Pancreas (tissue), 10 donors: ENCODE data around the gene CRHR1. TPM values are rescaled to one million over a fixed set of nuclear protein-coding genes. Genes with fewer than 3 reads are reported as not detected.
A peak's percentile ranks its signal among the peaks of the same experiment; 100 is the strongest.

Experiments used
- ATAC-seq, 4 donors: fragments of 200-7000 bp; cut with Tn5 transposase; one replicate each; pipeline versions ENCODE4 v1.8.0 to v1.9.1; 2020; ENCODE audit warnings: mild to moderate bottlenecking in 4 of 4, moderate library complexity in 4 of 4
- DNase-seq, 6 donors: peaks; one replicate each; pipeline ENCODE4 v3.0.0-alpha.2; 2020
- FAIRE-seq: peaks from 2 replicates; lab custom pipeline; 2012; peaks lifted over from hg19 to GRCh38; lab: Jason Lieb, UNC
- H3K27ac ChIP-seq, 4 donors: fragments of 200-600 bp; sonication (generic); 1 replicate in 3 of 4; 2 replicates in 1 of 4; pipeline versions ENCODE4 v1.5.0 to v1.8.0; 2020
- H3K27me3 ChIP-seq, 4 donors: fragments of 200-600 bp; one replicate each; pipeline ENCODE4 v1.8.0; 2021
- H3K36me3 ChIP-seq, 3 donors: fragments of 200-600 bp; sonication (generic) in 1 of 3; one replicate each; pipeline versions ENCODE4 v1.5.0 to v1.8.0; 2020 to 2021
- H3K4me1 ChIP-seq, 3 donors: fragments of 200-600 bp; one replicate each; pipeline ENCODE4 v1.8.0; 2021
- H3K4me3 ChIP-seq, 4 donors: fragments of 200-600 bp; sonication (generic) in 2 of 4; one replicate each; pipeline versions ENCODE4 v1.5.0 to v1.8.0; 2020 to 2021
- H3K9me3 ChIP-seq, 4 donors: fragments of 200-600 bp; one replicate each; pipeline ENCODE4 v1.8.0; 2021
- WGBS, 2 donors: extraction: QIAGEN DNeasy Blood & Tissue Kit; methylation state at CpG; one replicate each; pipeline ENCODE4 v1.1.7; 2013; 5-methylcytosine and 5-hydroxymethylcytosine counted together
- intact Hi-C, 3 donors: fragments of 100-400 bp; cut with DNase I; formaldehyde crosslinking; loops; one replicate each; pipeline versions ENCODE4 v1.11.1 to v1.14.2; 2022
- polyA plus RNA-seq, 2 donors: library from polyadenylated mRNA; stranded (reverse); fragments of 200-250 nt; gene quantifications; one replicate each; pipeline ENCODE4 v1.2.3, GENCODE V29; 2013
- total RNA-seq, 6 donors: library from RNA; stranded (reverse); fragmentation: NEBNext Ultra II Directional in 4 of 6; extraction: Animal tissue kit (Norgen Biotek cat#: 25700) in 4 of 6; gene quantifications; one replicate each; pipeline versions ENCODE4 v1.2.1 to v1.2.4, GENCODE V29; 2021 to 2023
- TF ChIP-seq, protein P1 (sequence below), 4 donors: fragments of 200-600 bp; sonication (generic) in 3 of 4; IDR thresholded peaks; one replicate each; pipeline versions ENCODE4 v1.5.0 to v1.8.0; 2021; ENCODE audit warnings: antibody characterized with exemption in 4 of 4
- donor health status: healthy with polysubstance abuse.
- donor health status: DM: no; HTN: no; CAD: no; lungs with moderate emphysema.
- donor health status: DM: no; HTN: no; CAD: no.
- donor health status: control.
- donor health status: control.
- donor health status: Bipolar disorder and iron deficiency.
- donor health status: DM: yes; HTN: yes; CAD: no.
- donor health status: DM: no; HTN: no; CAD: no.
- donor health status: DM: no; HTN: no; CAD: no.
- donor health status: DM: yes; HTN: yes; CAD: no.

Gene CRHR1
- total and polyA plus RNA-seq, 8 donors, result 0.13 to 0.31 TPM; not detected in 6

DNA sequence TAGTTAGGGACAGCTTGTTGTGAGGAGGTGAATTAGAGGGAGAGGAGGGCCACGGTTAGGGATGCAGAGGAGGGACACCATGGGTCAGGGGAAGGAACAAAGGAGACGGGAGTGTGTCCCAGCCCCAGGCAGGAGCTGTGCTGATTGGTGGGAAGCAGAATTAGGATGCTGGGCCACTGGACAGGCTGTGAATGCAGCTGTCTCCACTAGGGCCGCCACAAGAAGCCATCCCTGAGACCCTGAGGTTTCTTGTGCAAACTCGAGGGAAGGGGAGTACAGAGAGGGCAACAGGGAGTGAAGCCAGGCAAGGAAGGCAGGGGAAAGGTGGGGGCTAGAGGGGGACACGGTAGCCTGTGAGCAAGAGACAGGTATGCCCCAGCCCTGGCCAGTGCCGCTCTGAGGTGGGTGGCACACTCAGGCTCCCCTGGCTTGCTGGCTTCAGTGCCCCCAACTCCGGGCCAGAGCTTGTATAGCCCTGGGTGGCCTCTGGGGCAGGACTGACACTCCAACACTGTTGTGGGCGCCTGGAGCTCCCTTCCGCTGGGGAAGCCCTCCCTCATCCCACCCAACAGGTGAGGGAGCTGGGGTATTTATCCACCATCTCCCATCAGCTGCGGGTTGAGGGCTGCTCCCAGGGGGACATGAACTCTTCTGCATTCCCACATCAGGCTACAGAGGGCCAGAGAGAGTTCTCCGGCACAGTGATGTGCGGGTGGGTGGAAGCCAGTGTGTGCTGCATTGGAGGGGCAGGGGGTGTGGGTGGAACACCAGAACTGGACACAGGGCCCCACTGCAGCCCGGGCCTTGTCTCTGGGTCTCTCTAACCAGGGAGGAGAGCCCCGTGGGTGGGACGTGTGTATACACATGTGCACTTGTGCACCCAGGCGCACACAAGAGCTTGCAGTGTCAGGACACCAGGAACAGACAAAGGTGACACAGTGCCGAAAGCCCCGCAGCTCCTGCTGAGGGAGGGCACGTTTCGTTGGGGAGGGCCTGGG, 52.2 kb downstream of the CRHR1 start:
- TF ChIP-seq, protein P1, sequence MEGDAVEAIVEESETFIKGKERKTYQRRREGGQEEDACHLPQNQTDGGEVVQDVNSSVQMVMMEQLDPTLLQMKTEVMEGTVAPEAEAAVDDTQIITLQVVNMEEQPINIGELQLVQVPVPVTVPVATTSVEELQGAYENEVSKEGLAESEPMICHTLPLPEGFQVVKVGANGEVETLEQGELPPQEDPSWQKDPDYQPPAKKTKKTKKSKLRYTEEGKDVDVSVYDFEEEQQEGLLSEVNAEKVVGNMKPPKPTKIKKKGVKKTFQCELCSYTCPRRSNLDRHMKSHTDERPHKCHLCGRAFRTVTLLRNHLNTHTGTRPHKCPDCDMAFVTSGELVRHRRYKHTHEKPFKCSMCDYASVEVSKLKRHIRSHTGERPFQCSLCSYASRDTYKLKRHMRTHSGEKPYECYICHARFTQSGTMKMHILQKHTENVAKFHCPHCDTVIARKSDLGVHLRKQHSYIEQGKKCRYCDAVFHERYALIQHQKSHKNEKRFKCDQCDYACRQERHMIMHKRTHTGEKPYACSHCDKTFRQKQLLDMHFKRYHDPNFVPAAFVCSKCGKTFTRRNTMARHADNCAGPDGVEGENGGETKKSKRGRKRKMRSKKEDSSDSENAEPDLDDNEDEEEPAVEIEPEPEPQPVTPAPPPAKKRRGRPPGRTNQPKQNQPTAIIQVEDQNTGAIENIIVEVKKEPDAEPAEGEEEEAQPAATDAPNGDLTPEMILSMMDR (IDR thresholded peaks at IDR 0.05), result no peak
- Histone ChIP-seq H3K27me3 (no peaks in the 10 kb centered on the region), H3K9me3 (no peaks in the 10 kb centered on the region), H3K27ac (no peak overlapping the region), H3K36me3 (no peaks in the 10 kb centered on the region), H3K4me1 (no peaks in the 10 kb centered on the region), H3K4me3 (no peak overlapping the region)
- DNase-seq (peak in 1 of 6 donors; percentile 51), FAIRE-seq (no peak), ATAC-seq (no peak)
- intact Hi-C loops, result no loop called here
- 54 to 61% methylated on average over 20 of the region's 20 CpGs for WGBS, 2 donors

DNA sequence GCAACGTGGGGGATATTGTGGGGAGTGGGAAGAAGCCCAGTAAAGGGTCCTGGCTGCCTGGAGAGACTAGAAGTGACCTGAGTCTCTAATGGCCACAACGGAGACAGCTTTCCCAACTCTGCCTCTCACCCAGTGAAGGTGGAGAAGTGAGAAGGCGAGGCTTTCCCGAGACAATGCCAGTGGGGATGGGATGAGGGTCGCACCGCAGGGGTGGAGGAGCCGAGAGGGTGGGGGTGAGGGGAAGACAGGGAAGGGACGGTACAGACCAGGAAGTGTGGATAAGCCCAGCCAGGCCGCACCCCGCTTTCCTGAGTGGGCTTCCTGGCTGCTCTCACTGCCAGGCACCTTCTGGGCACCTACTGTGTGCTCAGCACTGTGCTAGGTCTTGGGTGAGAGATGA, 53.1 kb downstream of the CRHR1 start:
- TF ChIP-seq, protein P1 (IDR thresholded peaks at IDR 0.05), result no peak
- DNase-seq (peak in 1 of 6 donors; percentile 37), FAIRE-seq (no peak), ATAC-seq (no peak)
- Histone ChIP-seq H3K9me3 (no peaks in the 10 kb centered on the region), H3K27me3 (no peaks in the 10 kb centered on the region), H3K4me1 (no peaks in the 10 kb centered on the region), H3K27ac (no peak overlapping the region), H3K4me3 (no peak overlapping the region), H3K36me3 (no peaks in the 10 kb centered on the region)
- intact Hi-C loops, result no loop called here
- WGBS, 2 donors, result 39 to 44% methylated on average over 10 of the region's 10 CpGs

DNA sequence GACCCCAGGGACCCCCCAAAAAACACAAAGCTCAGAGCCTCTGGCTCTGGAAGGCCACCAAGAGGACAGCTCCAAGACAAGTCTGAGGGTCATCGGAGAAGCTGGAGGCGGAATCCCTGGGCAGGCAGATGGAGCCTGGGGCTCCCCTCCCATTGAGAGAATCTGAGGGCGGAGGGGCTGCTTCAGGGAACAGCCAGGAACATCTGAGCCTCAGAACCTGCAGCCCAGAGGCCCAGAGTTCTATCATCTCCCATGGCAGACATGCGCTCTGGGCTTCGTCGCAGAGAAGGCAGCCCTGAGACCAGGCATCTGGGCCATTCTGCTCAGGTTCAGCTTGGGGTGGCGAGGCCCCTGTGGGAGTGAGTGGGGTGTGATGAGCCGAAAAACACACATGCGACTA, 53.5 kb downstream of the CRHR1 start:
- Histone ChIP-seq H3K36me3 (no peaks in the 10 kb centered on the region), H3K4me3 (no peak overlapping the region), H3K4me1 (no peaks in the 10 kb centered on the region), H3K9me3 (no peaks in the 10 kb centered on the region), H3K27ac (no peak overlapping the region), H3K27me3 (no peaks in the 10 kb centered on the region)
- peak in 1 of 6 donors; percentile 37 for DNase-seq
- TF ChIP-seq, protein P1 (IDR thresholded peaks at IDR 0.05), result no peak
- intact Hi-C loops, result no loop called here
- ATAC-seq, result no peak
- FAIRE-seq, result no peak
- 80 to 88% methylated on average over 9 of the region's 9 CpGs for WGBS, 2 donors

DNA sequence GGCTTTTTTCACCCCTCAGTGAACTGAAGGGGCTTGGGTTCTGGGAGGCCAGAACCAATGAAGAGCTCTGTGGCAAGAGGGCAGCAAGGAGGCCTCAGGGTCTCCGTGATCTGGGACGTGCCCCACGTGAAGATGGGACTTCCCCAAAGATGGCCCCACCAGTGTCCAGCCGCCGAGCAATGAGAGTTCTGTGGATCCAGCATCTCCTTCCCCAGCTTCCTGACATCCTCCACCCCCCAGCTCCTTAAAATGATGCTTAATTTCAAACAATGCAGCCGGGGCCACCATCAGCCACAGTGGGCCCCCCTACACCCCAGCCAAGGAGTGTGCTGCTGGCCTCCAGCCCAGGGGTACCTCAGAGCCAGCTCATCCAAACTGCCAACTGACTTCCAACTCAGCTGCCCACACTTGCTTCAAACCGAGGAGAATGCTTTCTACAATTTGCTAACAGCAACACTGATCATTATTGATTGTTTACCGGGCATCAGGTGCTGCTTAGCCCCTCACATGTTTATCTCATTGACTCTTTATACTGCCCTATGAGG, 54.7 kb downstream of the CRHR1 start:
- no peaks in the 10 kb centered on the region for H3K27me3 ChIP-seq
- peak in 1 of 6 donors; percentile 29 for DNase-seq
- H3K4me3 ChIP-seq, result no peak overlapping the region
- H3K27ac ChIP-seq, result no peak overlapping the region
- intact Hi-C loops, result no loop called here
- no peak for FAIRE-seq
- H3K4me1 ChIP-seq, result no peaks in the 10 kb centered on the region
- 54 to 59% methylated on average over 8 of the region's 8 CpGs for WGBS, 2 donors
- no peaks in the 10 kb centered on the region for H3K9me3 ChIP-seq
- ATAC-seq, result no peak
- H3K36me3 ChIP-seq, result no peaks in the 10 kb centered on the region
- TF ChIP-seq, protein P1 (IDR thresholded peaks at IDR 0.05), result no peak
